Measurements from ENCODE around the gene CHN2. TPM values are rescaled to one million over a fixed set of nuclear protein-coding genes. Genes with fewer than 3 reads are reported as not detected.
"Not testable (repeated sequence)": the region's sequence is repeated elsewhere in the genome, so short reads cannot be mapped to it uniquely, and the experiment has no call there.

CHN2 gene
- total RNA-seq, 1 donor from 2014 or later, result 5.7 TPM

DNA sequence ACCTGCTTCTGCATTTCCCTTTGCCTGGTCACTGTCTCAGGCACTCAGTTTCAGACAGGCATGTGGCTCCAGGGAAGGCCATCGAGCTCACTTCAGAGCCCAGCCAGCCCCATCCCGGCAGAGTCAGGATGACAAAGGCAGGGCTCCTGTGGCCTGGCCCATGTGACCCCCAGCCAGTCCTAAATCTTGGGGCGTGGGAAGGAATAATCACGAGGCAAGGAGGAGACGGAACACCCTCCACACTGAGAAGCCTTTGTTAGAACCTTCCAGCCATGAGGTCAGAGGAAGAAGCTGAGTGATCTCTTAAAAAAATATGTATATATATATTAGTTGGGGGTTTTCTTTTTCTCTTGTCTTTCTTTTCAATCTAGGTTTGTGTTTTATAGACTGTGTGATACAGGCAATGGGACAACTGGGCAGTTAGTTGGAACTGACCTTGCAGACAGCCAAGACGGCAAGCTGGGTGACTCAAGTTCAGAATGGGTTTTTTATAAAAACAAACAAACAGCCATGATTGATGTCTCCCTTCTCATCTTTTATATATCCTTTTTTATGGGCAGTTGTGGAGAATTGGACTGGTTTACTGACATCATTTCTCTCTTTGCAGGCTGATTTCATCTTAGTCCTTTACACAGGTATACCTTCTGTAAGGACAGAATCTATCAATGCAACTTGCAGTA is 60.8 kb downstream of the CHN2 start:
- DNase-seq (ENCODE audit: low read depth), result no peak
- Histone ChIP-seq H3K36me3 (ENCODE audit: control insufficient read depth, insufficient read depth, low read length) (no peaks in the 10 kb centered on the region), H3K27me3 (ENCODE audit: control insufficient read depth, insufficient read depth, low read length) (no peaks in the 10 kb centered on the region), H3K4me3 (ENCODE audit: low read depth, low read length) (no peak overlapping the region)
- no peak for TF ChIP-seq CTCF (IDR thresholded peaks at IDR 0.05; ENCODE audit: insufficient read depth, low read length, poor library complexity, severe bottlenecking)

- DNase-seq (ENCODE audit: low read depth), result no peak
- H3K36me3 ChIP-seq (ENCODE audit: control insufficient read depth, insufficient read depth, low read length), result no peaks in the 10 kb centered on the region
- TF ChIP-seq CTCF (IDR thresholded peaks at IDR 0.05; ENCODE audit: insufficient read depth, low read length, poor library complexity, severe bottlenecking), result no peak
- H3K27me3 ChIP-seq (ENCODE audit: control insufficient read depth, insufficient read depth, low read length), result no peaks in the 10 kb centered on the region
- no peak overlapping the region for H3K4me3 ChIP-seq (ENCODE audit: low read depth, low read length)
These were observed 61.5 kb downstream of the CHN2 start for GRCh38 chr7:29255906-29256692.

GRCh38 chr7:29256693-29257002 is 62.1 kb downstream of the CHN2 start:
- H3K4me3 ChIP-seq (ENCODE audit: low read depth, low read length), result no peak overlapping the region
- TF ChIP-seq CTCF (IDR thresholded peaks at IDR 0.05; ENCODE audit: insufficient read depth, low read length, poor library complexity, severe bottlenecking), result no peak
- no peaks in the 10 kb centered on the region for H3K36me3 ChIP-seq (ENCODE audit: control insufficient read depth, insufficient read depth, low read length)
- DNase-seq (ENCODE audit: low read depth), result no peak
- H3K27me3 ChIP-seq (ENCODE audit: control insufficient read depth, insufficient read depth, low read length), result no peaks in the 10 kb centered on the region

GRCh38 chr7:29258951-29259350 is 64.4 kb downstream of the CHN2 start:
- Histone ChIP-seq H3K36me3 (ENCODE audit: control insufficient read depth, insufficient read depth, low read length) (no peaks in the 10 kb centered on the region), H3K27me3 (ENCODE audit: control insufficient read depth, insufficient read depth, low read length) (no peaks in the 10 kb centered on the region), H3K4me3 (ENCODE audit: low read depth, low read length) (no peak overlapping the region)
- no peak for TF ChIP-seq CTCF (IDR thresholded peaks at IDR 0.05; ENCODE audit: insufficient read depth, low read length, poor library complexity, severe bottlenecking)
- DNase-seq (ENCODE audit: low read depth), result no peak

DNA sequence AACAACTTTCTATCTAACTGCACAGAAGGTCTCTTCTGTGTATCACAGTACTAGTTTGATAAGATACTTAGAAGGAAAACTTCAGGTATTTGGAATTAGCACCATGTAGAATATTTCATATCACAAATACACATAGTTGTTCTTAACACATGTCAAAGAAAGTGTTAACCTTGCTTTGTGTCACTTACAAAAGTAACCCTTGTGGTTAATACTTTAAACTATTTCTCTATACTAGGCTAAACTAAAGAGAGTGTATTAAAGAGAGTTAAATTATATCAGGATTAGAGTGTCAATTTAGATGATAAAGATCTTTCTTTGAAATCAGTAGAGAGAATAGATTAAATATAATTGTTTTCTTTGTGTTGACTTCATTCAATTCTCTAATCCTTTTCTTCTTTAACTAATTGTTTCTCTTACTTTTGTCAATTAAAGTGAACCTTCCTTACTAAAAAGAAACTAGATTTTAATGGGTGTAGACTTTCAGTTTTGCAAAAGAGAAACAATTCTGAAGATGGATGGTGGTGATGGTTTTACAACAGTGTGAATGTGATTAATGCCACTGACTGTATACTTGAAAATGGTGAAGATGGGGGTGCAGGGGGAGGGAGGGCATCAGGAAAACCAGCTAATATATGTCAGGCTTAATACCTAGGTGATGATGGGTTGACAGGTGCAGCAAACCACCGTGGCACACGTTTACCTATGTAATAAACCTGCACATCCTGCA is 67.8 kb downstream of the CHN2 start:
- DNase-seq (ENCODE audit: low read depth), result no peak
- Histone ChIP-seq H3K27me3 (ENCODE audit: control insufficient read depth, insufficient read depth, low read length) (no peaks in the 10 kb centered on the region), H3K36me3 (ENCODE audit: control insufficient read depth, insufficient read depth, low read length) (no peaks in the 10 kb centered on the region), H3K4me3 (ENCODE audit: low read depth, low read length) (no peak overlapping the region)
- no peak for TF ChIP-seq CTCF (IDR thresholded peaks at IDR 0.05; ENCODE audit: insufficient read depth, low read length, poor library complexity, severe bottlenecking)

DNA sequence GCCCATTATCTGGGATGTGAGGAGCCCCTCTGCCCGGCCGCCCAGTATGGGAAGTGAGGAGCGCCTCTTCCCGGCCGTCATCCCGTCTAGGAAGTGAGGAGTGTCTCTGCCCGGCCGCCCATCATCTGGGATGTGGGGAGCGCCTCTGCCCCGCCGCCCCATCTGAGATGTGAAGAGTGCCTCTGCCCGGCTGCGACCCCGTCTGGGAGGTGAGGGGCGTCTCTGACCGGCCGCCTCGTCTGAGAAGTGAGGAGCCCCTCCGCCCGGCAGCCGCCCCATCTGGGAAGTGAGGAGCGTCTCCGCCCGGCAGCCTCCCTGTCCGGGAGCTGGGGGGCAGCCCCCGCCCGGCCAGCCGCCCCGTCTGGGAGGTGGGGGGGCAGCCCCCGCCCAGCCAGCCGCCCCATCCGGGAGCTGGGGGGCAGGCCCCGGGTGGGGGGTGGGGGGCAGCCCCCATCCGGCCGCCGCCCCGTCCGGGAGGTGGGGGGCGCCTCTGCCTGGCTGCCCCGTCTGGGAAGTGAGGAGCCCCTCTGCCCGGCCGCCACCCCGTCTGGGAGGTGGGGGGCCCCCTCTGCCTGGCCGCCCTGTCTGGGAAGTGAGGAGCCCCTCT is 69.1 kb downstream of the CHN2 start:
- DNase-seq (ENCODE audit: low read depth); H3K36me3 ChIP-seq (ENCODE audit: control insufficient read depth, insufficient read depth, low read length); H3K4me3 ChIP-seq (ENCODE audit: low read depth, low read length); H3K27me3 ChIP-seq (ENCODE audit: control insufficient read depth, insufficient read depth, low read length): not testable (repeated sequence)

Measured in kidney epithelial cell (primary cell).